ENCODE measurements around the gene MDC1. TPM values are rescaled to one million over a fixed set of nuclear protein-coding genes. Genes with fewer than 3 reads are reported as not detected.
A peak's percentile ranks its signal among the peaks of the same experiment; 100 is the strongest.

Gene MDC1
- total RNA-seq, 2 experiments from 2014 or later = 50.5 to 56.8 TPM

DNA sequence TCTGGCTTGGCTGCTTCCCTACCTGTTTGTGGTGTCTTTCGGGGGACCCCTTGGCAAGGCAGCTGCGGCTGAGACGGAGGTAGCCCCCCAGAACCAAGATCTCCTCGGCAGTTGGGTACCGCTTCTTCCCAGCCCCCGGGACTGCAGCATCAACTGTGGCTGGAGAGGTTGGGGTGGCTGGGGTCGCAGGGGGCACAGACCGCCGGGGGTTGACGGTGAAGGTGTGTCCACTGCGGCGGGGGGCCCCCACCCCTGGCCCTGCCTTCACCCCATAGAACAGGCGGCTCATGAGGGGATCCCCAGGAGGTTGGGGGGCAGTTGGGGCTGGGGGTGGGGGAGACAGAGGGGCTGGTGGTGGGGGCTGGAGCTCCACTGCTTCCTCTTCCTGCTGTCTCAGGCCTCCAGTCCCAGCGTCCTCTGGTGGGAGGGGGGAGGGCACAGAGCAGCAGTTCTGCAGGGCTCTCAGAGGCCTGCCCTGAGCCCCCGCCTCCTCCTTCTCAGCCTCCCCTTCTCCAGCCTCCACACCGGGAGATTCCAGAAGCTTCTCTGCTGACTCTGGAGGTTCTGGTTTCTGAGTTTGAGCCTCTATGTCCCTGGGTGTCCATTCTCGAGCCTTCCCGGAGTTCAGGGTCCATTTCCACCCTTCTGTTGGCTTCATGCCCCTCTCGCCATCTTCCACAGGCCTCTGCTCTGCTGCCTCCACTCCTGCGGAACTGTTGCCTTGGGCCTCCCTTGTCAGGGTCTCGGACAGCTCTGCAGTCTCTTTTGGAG, 32.5 kb downstream of the MDC1 start:
- peak overlapping the region; percentile 98 for H3K4me3 Mint-ChIP-seq
- intact Hi-C loops (cut with DNase I, micrococcal nuclease) = loop anchor here in 1 of 2 experiments (5.0 kb wide), 1 partner anchor 403 kb away; no protein-coding TSS in a partner anchor
- DNase-seq (peak in 11 of 14 experiments; percentile 39 to 72 (median 64)), ATAC-seq (ENCODE audit: poor library complexity) (no peak)
- Histone ChIP-seq H3K4me1 (ENCODE audit: insufficient read depth, low read length) (peaks cover 54% of the 10 kb centered on the region), H3K4me3 (ENCODE audit: low read length) (peak overlapping the region; percentile 99), H3K36me3 (ENCODE audit: insufficient read depth, low read length) (peaks cover 20% of the 10 kb centered on the region), H3K9me3 (ENCODE audit: control insufficient read depth in 1 of 2, insufficient read depth in 1 of 2, low read length in 2 of 2) (no peaks in the 10 kb centered on the region), H3K27me3 (ENCODE audit: control insufficient read depth in 1 of 2, insufficient read depth in 2 of 2, low read length in 2 of 2) (no peaks in the 10 kb centered on the region), H3K27ac (ENCODE audit: low read depth in 1 of 2, low read length in 2 of 2) (peak overlapping the region; percentile 60 to 98)
- ChIA-PET POLR2A (interaction anchor here (0.6 to 8.1 kb wide), 7 partner anchors 28 to 142 kb away, joined by 3 to 381 read pairs (median 4); partner anchors contain the start of genes MDC1 and TUBB), CTCF (interaction anchor here (15.4 kb wide), 1 partner anchor 39 kb away, joined by 526 read pairs; the partner anchor contains the start of genes MDC1 and TUBB)
- peaks cover 59% of the 10 kb centered on the region for H3K4me1 Mint-ChIP-seq (ENCODE audit: low read depth)
- H3K27me3 Mint-ChIP-seq = no peaks in the 10 kb centered on the region
- no peak for TF ChIP-seq CTCF (IDR thresholded peaks at IDR 0.05)
- no peaks in the 10 kb centered on the region for H3K9me3 Mint-ChIP-seq
- peaks cover 66% of the 10 kb centered on the region for H3K36me3 Mint-ChIP-seq (ENCODE audit: low read depth)
- H3K27ac Mint-ChIP-seq = peak overlapping the region; percentile 94

DNA sequence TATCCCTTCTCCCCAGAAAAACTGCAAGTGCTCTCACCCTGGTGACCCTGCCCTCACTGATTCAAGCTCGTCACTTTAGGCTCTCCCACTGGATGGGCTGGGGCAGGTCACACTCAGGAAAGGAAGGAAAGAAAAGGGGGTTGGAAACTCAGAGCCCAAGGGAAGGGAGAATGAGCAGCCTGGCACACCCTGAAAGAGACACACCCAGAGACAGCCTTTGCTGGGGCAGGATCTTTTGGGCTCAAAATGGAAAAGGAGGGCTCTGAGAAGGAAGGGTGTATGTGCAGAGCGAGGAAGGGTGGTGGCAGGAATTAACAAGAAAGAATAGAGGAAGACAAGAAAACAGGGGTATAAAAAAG, 33.1 kb downstream of the MDC1 start:
- POLR2A ChIA-PET = interaction anchor here (0.6 to 8.1 kb wide), 5 partner anchors 29 to 141 kb away, joined by 3 to 381 read pairs (median 6); partner anchors contain the start of genes MDC1 and TUBB
- peaks cover 54% of the 10 kb centered on the region for H3K4me1 ChIP-seq (ENCODE audit: insufficient read depth, low read length)

More for the DNA sequence above, 33.1 kb downstream of the MDC1 start:
- DNase-seq = peak in 1 of 14 experiments; percentile 7
- no peaks in the 10 kb centered on the region for H3K9me3 ChIP-seq (ENCODE audit: control insufficient read depth in 1 of 2, insufficient read depth in 1 of 2, low read length in 2 of 2)
- CTCF ChIA-PET = interaction anchor here (15.4 kb wide), 1 partner anchor 39 kb away, joined by 526 read pairs; the partner anchor contains the start of genes MDC1 and TUBB
- peaks cover 59% of the 10 kb centered on the region for H3K4me1 Mint-ChIP-seq (ENCODE audit: low read depth)
- no peak for TF ChIP-seq CTCF (IDR thresholded peaks at IDR 0.05)
- peak overlapping the region; percentile 99 for H3K4me3 ChIP-seq (ENCODE audit: low read length)
- H3K27ac Mint-ChIP-seq = peak overlapping the region; percentile 94
- no peaks in the 10 kb centered on the region for H3K9me3 Mint-ChIP-seq
- no peak for ATAC-seq (ENCODE audit: poor library complexity)
- peak overlapping the region; percentile 98 for H3K4me3 Mint-ChIP-seq
- H3K27me3 ChIP-seq (ENCODE audit: control insufficient read depth in 1 of 2, insufficient read depth in 2 of 2, low read length in 2 of 2) = no peaks in the 10 kb centered on the region
- H3K36me3 ChIP-seq (ENCODE audit: insufficient read depth, low read length) = peaks cover 22% of the 10 kb centered on the region
- peaks cover 72% of the 10 kb centered on the region for H3K36me3 Mint-ChIP-seq (ENCODE audit: low read depth)
- peak overlapping the region; percentile 60 to 98 for H3K27ac ChIP-seq (ENCODE audit: low read depth in 1 of 2, low read length in 2 of 2)
- no peaks in the 10 kb centered on the region for H3K27me3 Mint-ChIP-seq
- intact Hi-C loops (cut with DNase I, micrococcal nuclease) = loop anchor here in 1 of 2 experiments (5.0 kb wide), 1 partner anchor 403 kb away; no protein-coding TSS in a partner anchor

Data from CD4-positive, alpha-beta T cell (primary cell).